HG03103 (cell line): Measurements from ENCODE around the gene ABLIM1.

ENCODE experiments used
- ATAC-seq: cut with Tn5 transposase; IDR thresholded peaks from one replicate; pipeline ENCODE4 v1.9.1; 2021; ENCODE audit warnings: low read depth; ENCODE audit not compliant: unreplicated experiment

Gene ABLIM1

GRCh38 chr10:114399576-114399975 is 258.5 kb downstream of the ABLIM1 start:
- no peak for ATAC-seq

GRCh38 chr10:114398587-114399331 is 259.3 kb downstream of the ABLIM1 start:
- no peak for ATAC-seq

- ATAC-seq, result no peak
Observed at GRCh38 chr10:114397651-114398145, 260.4 kb downstream of the ABLIM1 start.

GRCh38 chr10:114396464-114396863 is 261.6 kb downstream of the ABLIM1 start:
- no peak for ATAC-seq

- no peak for ATAC-seq
Observed at GRCh38 chr10:114395366-114396022, 262.6 kb downstream of the ABLIM1 start.

- no peak for ATAC-seq
Observed at GRCh38 chr10:114394531-114394930, 263.5 kb downstream of the ABLIM1 start.

GRCh38 chr10:114393886-114394285 is 264.2 kb downstream of the ABLIM1 start:
- ATAC-seq, result no peak

GRCh38 chr10:114393482-114393881 is 264.6 kb downstream of the ABLIM1 start:
- no peak for ATAC-seq

- no peak for ATAC-seq
Observed at GRCh38 chr10:114392112-114392835, 265.8 kb downstream of the ABLIM1 start.

- no peak for ATAC-seq
Observed at GRCh38 chr10:114391599-114391998, 266.5 kb downstream of the ABLIM1 start.

- no peak for ATAC-seq
Observed at GRCh38 chr10:114389426-114389825, 268.6 kb downstream of the ABLIM1 start.

GRCh38 chr10:114388275-114388674 is 269.8 kb downstream of the ABLIM1 start:
- ATAC-seq, result peak; percentile 75

GRCh38 chr10:114387784-114388183 is 270.3 kb downstream of the ABLIM1 start:
- ATAC-seq, result no peak

GRCh38 chr10:114386452-114386851 is 271.6 kb downstream of the ABLIM1 start:
- no peak for ATAC-seq

GRCh38 chr10:114385557-114385956 is 272.5 kb downstream of the ABLIM1 start:
- ATAC-seq, result no peak

- ATAC-seq, result no peak
Observed at GRCh38 chr10:114384601-114385000, 273.5 kb downstream of the ABLIM1 start.

- ATAC-seq, result no peak
Observed at GRCh38 chr10:114384181-114384580, 273.9 kb downstream of the ABLIM1 start.
